Hepatic stellate cell (primary cell): ENCODE results near the gene HTRA1.

Experiments used
- DNase-seq: peaks from one replicate; pipeline ENCODE4 v3.0.0; 2011; ENCODE audit warnings: low spot score

Gene HTRA1

DNA sequence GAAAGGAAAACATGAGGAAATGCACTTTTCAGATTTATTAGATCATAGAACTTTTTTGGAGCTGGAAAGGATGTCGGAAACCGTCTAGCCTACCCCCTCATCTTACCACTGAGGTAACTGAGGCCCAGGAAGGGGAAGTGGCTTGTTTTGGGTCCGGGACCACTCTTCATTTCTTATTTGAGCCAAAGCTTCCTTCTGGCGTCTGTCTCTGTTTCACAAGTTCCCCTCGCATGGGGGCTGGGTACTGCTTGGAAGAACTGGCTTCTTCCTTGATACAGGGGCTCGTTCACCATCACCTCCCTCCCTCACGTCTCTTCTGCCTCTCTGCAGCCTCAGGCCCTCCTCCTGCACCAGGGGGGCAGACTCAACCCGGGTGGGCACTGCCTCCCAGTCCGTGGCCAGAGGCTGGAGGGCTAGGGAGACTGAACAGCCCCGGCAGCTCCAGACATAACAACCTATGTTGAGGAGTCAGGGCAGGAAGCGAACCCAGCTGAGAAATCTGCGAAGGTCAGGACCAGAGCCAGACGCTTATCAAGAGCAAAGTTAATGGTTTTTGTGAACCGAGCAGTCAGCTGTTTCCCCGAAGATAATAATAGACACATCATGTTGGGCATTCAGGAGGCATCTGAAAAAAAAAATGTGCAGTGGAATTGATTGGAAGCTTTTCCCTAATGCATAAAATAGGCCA is 12.9 kb downstream of the HTRA1 start:
- DNase-seq = no peak

DNA sequence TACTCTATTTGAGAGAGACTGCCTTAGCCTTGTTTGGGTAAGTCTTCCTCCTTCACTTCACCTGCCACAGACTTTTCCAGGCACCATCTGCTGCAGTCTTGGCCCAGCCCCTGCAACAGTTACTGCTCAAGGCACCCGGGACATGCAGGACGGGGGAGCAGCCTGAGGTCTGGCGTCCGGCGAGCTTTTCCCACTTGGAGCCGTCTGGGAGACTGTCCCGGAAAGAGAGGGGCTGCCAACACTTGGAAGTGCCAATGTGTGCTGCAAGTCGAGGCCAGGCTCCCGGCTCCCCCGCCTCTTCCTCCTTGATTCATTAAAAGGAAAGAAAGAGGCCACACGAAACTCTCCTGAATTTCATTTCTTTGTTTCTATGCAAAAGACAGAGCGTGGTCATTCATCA is 13.7 kb downstream of the HTRA1 start:
- no peak for DNase-seq

DNA sequence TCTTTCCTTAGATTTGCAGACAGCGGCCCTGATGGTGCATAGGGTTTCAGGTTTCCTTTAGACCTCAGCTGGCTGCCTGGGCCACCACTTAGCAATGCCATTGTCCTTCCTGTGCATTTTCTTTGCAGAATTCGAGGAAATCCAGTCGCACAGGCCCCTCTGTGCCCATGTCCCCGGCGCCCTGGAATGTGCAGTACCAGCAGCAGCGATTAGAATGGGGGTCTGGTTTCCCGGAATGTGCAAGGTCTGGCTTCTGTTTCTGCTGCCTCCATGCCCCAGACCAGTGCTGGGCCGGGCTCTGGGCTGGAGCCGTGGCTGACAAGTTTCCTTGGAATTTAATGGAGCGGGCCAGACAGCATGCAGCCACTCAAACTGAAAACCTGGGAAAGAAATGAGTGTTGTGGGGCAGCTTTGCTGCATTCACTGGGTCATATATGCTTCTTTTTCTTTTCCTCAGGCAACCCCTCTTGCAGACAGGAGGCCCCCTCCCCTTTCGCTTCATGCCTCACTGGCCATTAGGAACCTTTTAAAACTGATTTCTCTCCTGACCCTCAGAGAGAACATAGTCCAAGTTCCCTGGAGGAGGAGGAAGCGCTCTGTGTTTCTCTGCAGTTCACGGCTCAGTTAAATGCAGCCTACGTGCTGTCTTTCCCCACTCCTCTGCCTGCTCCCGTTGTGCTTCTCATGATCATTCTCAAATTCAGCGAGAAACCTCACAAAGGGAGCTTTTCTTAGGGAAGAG is 14.4 kb downstream of the HTRA1 start:
- DNase-seq = no peak

DNA sequence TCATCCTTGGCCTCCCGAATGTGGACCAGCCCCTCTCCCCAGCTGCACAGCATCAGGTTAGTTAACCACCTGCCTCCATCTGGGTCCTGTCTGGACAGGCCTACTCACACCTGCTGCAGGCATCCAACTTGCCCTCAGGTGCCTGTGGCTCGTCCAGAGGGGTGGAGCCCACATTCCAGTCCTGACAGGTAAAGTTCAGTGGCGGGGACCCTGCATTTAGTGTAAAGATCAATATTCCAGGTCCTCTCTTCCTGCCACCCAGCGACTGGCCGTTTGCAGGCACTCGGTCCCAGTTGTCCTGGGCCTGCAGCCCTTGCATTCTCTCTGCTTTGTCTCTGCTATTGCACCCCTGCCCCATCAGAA is 15.0 kb downstream of the HTRA1 start:
- DNase-seq = no peak

DNA sequence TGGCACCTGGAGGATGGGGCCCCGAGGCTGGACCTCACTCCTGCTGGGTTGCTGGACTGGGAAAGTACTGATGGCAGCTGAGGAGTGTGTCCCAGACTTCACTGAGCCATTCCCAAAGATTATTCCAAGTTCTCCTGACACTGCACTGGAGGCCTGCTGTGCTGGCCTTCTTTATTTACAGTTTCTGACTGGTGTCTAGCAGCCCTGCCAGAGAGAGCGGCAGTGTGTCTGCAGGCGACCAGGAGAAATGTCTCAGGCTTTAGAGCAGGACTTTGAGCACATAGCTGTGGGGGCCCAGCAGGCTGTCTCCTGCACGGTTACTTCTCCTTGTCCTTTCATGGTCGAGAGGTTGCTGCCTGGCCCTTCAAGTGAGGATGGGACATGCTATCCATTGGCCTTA is 16.1 kb downstream of the HTRA1 start:
- no peak for DNase-seq

DNA sequence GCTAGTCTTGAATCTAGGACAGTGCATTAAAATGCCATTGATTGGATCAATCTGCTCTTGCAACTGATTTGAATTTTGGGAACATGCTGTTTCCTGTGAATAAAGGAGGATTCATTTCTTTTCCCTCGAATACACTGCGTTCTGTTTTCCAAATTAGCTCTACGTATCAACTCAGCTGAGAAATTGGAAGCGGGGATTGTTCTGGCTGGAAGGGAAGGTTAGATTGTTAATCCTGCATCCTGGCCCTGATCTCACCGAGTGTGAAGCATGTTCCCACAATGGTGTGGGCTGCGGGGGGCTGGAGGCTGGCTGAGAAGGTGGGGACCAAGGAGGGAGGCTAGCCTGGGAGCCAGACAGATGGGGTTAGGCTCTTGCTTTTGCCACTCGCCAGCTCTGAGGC is 17.6 kb downstream of the HTRA1 start:
- DNase-seq = no peak

DNA sequence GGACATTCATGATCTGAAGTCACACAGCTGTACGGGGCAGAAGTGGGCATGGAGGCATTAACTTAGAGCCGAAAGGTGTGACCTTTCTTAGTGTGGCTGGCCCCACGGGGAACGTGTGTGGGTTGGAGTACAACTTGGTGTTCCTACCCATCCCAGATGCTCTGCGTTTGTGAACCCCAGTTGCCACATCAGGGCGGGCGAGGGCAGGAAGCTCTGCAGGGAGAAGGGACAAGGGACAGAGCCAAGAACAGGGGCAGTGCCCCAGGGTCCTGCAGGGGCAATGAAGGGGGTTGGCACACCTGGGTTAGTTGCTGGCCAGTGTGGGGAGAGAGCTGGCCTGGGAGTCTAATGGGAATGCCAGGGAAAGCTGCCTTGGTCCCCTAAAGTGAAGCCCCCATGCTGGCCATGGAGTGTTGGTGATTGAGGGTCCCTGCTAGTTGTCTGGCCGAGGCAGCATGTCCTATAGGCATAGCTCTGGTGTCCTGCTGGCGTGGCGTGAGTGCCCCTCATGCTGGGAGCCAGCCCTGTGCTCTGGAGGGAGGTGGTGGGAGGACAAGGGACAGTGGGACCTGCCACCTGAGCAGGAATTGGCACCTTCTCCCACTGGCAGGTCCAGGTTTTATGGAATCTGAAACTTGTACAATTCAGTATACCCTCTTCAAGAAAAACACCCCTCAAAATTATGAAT is 18.9 kb downstream of the HTRA1 start:
- no peak for DNase-seq

DNA sequence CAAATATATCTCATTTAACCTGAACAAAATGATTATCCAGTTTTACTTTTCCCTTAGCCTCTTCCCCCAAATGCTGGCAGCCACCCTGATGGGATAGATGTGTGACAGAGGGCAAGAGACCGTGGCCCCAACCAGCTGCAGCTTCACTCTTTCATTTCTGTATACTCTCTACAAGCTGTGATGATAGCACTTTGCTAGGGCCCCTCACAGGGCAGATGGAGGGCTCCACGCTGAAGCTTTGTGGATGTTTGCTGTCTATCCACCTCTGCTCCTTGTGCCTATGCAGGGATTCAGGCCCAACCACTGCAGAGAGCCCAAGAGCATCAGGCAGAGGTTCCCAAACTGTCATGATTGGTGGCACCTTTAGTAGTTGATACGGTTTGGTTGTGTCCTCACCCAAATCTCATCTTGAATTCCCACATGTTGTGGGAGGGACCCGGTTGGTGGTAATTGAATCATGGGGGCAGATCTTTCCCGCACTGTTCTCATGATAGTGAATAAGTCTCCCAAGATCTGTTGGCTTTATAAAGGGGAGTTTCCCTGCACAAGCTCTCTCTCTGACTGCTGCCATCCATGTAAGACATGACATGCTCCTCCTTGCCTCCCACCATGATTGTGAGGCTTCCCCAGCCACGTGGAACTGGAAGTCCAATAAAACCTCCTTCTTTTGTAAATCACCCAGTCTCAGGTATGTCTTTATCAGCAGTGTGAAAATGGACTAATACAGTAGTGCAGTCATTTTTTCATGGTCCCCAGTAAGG is 20.1 kb downstream of the HTRA1 start:
- DNase-seq = no peak

DNA sequence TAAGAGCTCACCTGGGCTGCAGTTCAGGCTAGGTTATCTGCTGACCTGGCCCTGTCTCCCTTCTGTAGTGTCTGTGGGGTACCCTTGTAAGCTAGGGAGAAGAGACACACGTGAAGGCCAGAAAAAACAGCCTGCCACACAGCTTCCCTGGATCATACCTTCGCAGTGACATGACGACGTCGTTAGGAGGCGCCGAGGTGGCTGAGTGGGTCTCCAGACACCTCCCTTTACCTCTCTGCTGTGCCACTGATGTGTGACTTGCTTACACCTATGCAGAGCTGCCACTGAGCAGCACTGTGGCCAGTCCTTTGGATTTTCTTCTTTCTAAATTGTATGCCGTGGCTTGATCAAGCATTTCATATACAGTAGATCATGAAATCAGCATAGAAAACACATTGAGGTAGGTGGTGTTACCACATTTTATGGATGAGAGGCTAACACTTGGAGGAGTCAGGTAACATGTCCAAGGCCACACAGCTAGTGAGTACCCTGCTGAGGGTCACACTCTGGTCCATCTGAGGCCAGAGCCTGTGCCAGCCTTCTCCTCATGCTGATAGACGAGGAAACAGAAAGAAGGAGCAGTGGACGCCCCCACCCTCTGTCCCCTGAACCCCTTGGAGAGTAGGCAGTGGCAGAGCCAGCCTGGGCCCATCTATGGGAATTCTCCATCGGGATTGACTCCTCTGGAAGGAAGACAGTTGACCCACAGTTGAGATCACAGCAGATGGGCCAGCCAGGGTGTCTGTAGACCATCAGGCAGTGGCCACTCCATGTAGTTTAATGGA is 23.1 kb downstream of the HTRA1 start:
- DNase-seq = no peak

DNA sequence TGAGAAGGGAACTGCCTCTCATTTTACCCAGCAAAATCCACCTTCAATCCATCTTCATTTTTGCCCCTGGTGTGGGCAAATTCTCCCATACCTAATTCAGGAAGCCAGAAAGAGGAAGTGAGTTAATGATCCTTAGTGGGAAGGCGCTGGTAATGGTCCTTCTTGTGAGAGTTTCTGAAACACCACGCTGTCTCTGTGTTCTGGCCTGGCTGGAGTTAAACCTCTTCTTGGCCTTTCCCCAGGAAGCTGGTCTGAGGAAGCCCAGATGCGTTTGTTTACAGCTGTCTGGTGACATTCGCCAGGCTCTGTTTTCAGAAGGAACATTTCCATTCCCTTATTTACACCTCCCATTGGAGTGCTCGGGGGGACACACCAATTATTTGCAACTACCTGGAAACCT is 24.3 kb downstream of the HTRA1 start:
- no peak for DNase-seq

DNA sequence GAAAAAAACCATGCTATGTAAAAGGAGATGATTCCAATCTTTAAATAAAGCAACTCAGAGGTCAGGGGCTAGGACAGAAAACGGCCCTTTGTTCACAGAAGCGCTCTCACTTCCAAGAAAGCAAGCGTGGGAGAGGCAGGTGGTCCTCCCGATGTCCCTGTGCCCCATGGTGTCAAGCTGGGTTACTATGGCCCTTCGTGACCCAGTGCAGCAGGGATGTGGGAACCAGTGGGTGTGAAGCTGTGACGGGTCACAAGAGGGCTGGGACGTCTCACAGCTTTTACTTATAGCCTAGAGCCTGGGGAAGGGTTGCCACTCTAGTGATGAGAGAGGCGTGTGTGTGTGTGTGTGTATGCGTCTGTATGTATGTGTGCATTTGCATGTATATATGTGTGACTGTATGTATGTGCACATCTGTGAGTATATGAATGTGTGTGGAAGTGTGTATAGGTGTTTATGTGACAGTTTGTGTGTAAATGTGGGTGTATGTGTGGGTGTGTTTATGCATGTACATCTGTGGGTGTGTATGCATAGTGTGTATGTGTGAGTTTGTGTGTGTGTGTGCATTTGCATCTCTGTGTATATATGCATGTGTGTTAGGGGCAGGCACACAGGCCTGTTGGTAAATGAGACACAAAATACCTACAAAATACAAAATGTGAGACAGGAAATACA is 25.2 kb downstream of the HTRA1 start:
- DNase-seq = no peak

DNA sequence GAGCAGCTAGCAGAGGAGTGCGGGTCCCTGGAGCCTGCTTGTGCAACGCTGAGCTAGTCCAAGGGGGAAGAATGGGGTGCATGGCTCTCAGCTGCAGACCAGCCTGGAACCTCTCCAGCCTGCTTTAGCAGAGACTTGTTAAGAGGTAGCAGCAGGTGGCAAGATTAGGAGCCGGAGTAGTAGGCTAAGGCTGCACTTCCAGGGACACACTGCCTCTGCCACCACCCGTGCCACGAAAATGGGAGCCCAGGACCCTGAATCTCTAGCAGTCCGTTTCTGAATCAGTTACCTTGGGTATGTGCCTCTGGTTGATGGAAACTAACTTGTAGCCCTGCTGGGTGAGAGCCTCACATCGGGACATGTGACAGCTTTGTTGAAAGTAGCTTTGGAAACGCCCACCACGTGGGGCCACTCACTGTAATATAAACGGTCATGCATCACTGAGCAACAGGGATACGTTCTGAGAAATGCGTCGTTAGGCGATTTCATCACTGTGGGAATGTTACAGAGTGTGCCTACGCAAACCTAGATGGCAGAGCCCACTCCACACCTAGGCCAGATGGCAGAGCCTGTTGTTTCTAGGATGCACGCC is 25.9 kb downstream of the HTRA1 start:
- no peak for DNase-seq

DNA sequence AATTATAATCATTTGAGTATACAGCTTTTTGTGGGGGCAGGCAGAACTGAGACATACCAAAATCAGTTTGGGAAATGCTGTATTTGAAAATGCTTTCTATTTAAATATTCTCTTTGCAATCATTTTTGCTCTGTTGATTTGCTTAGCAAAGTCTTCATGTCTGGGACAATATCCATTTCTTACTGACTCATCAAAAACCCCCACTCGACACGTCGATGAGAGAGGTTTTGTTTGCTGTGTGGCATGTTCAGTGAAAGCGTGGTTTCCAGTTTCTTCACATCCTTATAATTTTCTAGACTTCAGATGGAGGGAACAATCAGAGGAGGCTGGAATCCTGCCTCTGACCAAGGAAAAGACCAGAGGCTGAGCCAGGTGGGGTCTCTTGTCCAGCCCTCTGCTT is 28.9 kb downstream of the HTRA1 start:
- no peak for DNase-seq

DNA sequence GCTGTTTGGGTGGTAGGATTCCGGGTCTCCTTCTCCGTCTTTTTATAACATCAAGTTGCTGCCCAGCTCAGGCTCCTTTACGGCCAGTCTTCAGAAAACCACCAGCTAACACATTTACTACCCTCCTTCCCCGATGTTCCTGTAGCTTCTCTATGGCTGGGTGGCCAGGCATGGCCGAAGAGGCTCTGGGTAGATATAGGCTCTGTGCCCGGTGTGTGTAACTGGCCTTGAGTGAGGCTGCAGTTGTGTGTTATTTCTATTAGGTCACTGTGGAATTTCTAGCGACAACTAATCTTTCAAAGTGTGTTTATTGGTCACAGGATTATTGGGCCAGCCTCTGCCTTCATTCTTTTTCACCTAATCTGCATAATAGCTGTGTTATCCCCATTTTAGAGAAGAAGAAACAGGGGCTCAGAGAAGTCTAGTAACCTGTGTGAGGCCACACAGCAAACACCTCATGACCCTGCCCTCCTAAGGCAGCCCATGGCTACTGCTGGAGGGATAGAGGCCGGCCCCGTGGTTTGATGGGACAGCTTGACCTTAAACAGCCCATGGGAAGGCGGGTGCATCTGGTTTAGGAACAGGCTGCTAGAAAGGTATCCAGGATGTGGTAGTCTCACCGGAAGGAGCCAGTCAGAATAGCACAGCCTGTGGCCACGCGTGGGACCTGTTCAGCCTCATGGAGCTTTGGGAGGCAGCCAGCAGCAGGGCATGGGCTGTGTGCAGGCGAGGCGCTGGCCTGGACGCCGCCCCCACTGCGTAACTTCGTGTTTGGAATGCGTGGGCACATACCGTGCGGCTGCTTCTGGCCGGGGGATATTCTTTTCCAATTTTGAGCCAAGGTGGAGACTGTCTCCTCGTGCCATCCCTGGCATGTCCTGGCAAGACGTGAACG is 29.7 kb downstream of the HTRA1 start:
- DNase-seq = no peak

DNA sequence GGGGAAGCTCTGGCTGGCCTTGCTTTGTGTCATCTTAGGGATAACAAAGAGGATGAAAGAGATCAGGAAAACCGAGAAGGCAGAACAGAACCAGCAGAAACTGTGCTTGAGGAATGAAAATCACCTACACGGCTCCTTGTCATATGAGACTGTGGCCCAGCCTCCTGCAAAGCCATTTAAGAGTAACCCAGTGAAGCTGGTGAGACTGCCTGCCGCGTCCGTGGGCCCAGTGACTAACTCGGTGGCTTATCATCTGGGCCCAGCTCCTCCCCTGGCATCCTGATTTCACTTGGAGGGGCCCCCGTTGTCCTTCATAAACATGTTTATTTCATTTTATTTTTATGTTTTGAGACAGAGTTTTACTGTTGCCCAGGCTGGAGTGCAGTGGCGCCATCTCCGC is 30.7 kb downstream of the HTRA1 start:
- DNase-seq = no peak

DNA sequence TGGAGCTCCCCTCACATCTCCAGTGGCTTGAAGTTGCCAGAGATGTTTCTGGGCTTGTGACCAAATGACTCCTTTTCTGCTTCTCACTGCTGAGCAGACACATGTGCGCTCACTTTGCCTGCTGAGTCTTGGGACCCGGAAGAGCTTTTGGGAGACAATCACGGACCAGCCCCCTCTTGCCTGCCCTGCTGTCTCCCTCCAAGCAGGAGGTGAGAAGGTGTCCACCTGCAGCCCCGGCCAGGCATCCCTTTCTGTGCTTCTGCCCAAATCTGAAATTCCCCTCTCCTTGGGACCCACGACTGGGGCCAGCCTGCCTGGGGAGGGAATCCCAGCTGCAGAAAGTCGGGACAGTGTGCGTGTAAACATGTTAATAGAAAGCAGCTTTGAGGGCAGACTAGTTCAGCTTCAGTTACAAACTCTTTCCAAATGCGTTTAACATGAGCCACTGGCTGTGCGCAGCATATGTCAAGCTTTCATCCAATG is 31.7 kb downstream of the HTRA1 start:
- DNase-seq = no peak

DNA sequence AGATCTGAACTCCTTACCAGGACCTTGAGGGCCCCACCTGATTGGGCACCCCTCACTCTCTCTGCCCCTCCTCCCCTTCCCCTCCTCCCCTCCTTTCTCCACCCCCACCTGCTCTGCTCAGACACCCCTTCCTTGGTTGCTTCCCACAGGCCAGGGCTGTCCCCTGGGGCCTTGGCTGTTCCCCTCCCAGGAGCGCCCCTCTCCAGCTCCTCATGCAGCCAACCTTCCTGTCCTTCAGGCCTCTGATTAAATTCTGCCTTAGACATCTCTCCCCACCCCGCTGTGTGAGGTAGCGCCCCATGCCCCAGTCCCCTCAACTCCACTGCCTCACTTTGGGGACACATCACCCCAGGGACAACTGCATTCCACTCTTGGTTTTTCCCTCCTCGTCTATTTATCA is 32.4 kb downstream of the HTRA1 start:
- DNase-seq = no peak

DNA sequence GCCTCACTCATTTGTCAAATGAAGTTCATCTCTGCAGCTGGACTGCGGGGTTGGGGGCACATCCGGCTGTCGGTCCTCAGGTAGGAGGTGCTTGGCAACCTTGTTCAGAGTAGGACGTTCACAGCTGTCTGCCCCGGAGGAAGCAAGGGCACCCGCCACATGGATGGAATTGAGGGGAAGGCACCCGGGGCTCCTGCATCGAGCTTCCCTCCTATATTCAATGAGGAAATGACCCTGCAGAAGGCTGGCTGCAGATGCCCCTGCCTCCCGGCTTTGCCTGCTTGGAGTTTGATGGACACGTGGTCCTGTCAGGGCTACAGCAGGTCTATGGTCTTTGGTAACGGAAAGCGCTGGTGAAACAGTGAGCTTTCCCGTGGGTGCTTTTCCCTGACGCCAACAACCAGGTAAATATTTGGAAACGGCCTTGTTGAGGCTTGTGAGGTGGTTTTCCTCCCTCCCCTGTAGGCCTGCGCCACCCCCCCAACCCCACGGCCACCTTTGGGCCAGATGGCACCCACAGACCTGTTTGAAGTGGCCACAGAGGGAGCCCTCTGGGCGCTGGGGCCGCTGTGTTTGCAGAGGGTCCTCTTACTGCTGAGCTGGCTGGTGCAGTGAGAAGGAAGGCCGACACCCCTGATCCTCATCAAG is 32.9 kb downstream of the HTRA1 start:
- DNase-seq = no peak

DNA sequence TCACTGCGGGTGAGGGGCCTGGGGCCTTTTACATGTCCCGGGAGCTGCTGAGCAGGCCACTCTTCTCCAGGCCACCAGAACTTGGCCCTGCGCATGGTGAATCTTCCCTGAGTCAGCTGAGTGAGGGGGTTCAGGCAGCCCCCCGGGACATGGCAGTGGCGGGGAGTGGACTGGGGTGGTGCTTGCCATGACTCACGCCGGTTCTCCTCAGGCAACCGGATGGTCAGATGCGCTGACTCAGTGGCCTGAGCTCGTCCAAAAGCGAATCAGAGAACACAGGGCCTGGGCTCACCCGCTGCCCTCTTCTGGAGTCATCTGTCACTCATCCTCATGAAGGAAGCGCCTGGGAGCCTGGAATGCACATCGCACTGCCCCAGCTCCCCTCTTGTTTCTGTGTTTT is 33.5 kb downstream of the HTRA1 start:
- no peak for DNase-seq
